H9 (cell line): ENCODE data around the gene CDK5R2. TPM values are rescaled to one million over a fixed set of nuclear protein-coding genes. Genes with fewer than 3 reads are reported as not detected.

Source experiments
- DNase-seq: peaks from one replicate; pipeline ENCODE4 v3.0.0-alpha.2; 2017
- H2AFZ ChIP-seq: one replicate; pipeline ENCODE4 v1.6.1; 2013; ENCODE audit warnings: mild to moderate bottlenecking, low read length, control low read depth, moderate library complexity
- H2AK5ac ChIP-seq: 2 replicates; pipeline ENCODE4 v1.6.1; 2013; ENCODE audit warnings: low read length, control low read depth, mixed read lengths; ENCODE audit not compliant: insufficient read length
- H2BK120ac ChIP-seq: one replicate; pipeline ENCODE4 v1.6.1; 2013; ENCODE audit warnings: low read depth, mild to moderate bottlenecking, low read length, control low read depth, inconsistent platforms; ENCODE audit not compliant: poor library complexity, severe bottlenecking
- H2BK12ac ChIP-seq: 2 replicates; pipeline ENCODE4 v1.6.1; 2013; ENCODE audit warnings: low read length, control low read depth, mixed read lengths, low read depth; ENCODE audit not compliant: insufficient read length
- H2BK15ac ChIP-seq: 2 replicates; pipeline ENCODE4 v1.6.1; 2013; ENCODE audit warnings: low read depth, low read length, control low read depth
- H2BK20ac ChIP-seq: one replicate; pipeline ENCODE4 v1.6.1; 2013; ENCODE audit warnings: low read depth, mild to moderate bottlenecking, low read length, control low read depth, inconsistent platforms; ENCODE audit not compliant: poor library complexity, severe bottlenecking
- H2BK5ac ChIP-seq: 2 replicates; pipeline ENCODE4 v1.6.1; 2013; ENCODE audit warnings: low read length, control low read depth, mixed read lengths; ENCODE audit not compliant: insufficient read length
- H3K14ac ChIP-seq: 2 replicates; pipeline ENCODE4 v1.6.1; 2013; ENCODE audit warnings: low read length, control low read depth; ENCODE audit not compliant: insufficient read depth
- H3K18ac ChIP-seq: 2 replicates; pipeline ENCODE4 v1.6.1; 2013; ENCODE audit warnings: low read depth, mild to moderate bottlenecking, mixed read lengths, low read length, control low read depth; ENCODE audit not compliant: insufficient read length
- H3K23ac ChIP-seq: 2 replicates; pipeline ENCODE4 v1.6.1; 2013; ENCODE audit warnings: low read length, control low read depth, mixed read lengths, low read depth; ENCODE audit not compliant: insufficient read length
- H3K23me2 ChIP-seq: 2 replicates; pipeline ENCODE4 v1.6.1; 2013; ENCODE audit warnings: low read depth, mild to moderate bottlenecking, mixed read lengths, low read length, control low read depth; ENCODE audit not compliant: insufficient read length, poor library complexity, severe bottlenecking
- H3K27ac ChIP-seq: 2 replicates; pipeline ENCODE4 v1.5.1; 2013; ENCODE audit warnings: low read length, control low read depth, mixed read lengths, low read depth; ENCODE audit not compliant: insufficient read length
- H3K27me3 ChIP-seq: 2 replicates; pipeline ENCODE4 v1.6.1; 2013; ENCODE audit warnings: low read length, control low read depth, inconsistent platforms; ENCODE audit not compliant: insufficient read depth
- H3K4ac ChIP-seq: 2 replicates; pipeline ENCODE4 v1.6.1; 2013; ENCODE audit warnings: low read depth, mild to moderate bottlenecking, control low read depth, inconsistent platforms, low read length, moderate library complexity
- H3K4me1 ChIP-seq: 2 replicates; pipeline ENCODE4 v1.6.1; 2013; ENCODE audit warnings: low read length, control low read depth, inconsistent platforms; ENCODE audit not compliant: insufficient read depth
- H3K4me2 ChIP-seq: 2 replicates; pipeline ENCODE4 v1.6.1; 2013; ENCODE audit warnings: low read length, control low read depth, mixed read lengths; ENCODE audit not compliant: insufficient read length, insufficient read depth
- H3K56ac ChIP-seq: 2 replicates; pipeline ENCODE4 v1.6.1; 2013; ENCODE audit warnings: low read depth, mild to moderate bottlenecking, mixed read lengths, low read length, control low read depth; ENCODE audit not compliant: insufficient read length
- H3K79me1 ChIP-seq: 2 replicates; pipeline ENCODE4 v1.6.1; 2013; ENCODE audit warnings: low read depth, mild to moderate bottlenecking, moderate library complexity, low read length, control low read depth, inconsistent platforms; ENCODE audit not compliant: insufficient read depth, poor library complexity, severe bottlenecking
- H3K79me2 ChIP-seq: 2 replicates; pipeline ENCODE4 v1.6.1; 2013; ENCODE audit warnings: low read length, control low read depth, inconsistent platforms; ENCODE audit not compliant: insufficient read depth
- H3K9ac ChIP-seq: 2 replicates; pipeline ENCODE4 v1.6.1; 2013; ENCODE audit warnings: low read length, control low read depth, mixed read lengths; ENCODE audit not compliant: insufficient read length; ENCODE audit errors: extremely low read depth
- H3K9me3 ChIP-seq: one replicate; pipeline ENCODE4 v1.6.1; 2013; ENCODE audit warnings: low read depth, low read length, inconsistent platforms; ENCODE audit not compliant: control insufficient read depth
- H3T11ph ChIP-seq: one replicate; pipeline ENCODE4 v1.6.1; 2013; ENCODE audit warnings: mild to moderate bottlenecking, low read length, control low read depth, inconsistent platforms
- H4K20me1 ChIP-seq: one replicate; pipeline ENCODE4 v1.6.1; 2013; ENCODE audit not compliant: control insufficient read depth, insufficient read length, insufficient read depth
- H4K5ac ChIP-seq: 2 replicates; pipeline ENCODE4 v1.6.1; 2013; ENCODE audit warnings: low read depth, mild to moderate bottlenecking, mixed read lengths, low read length, control low read depth; ENCODE audit not compliant: insufficient read length
- H4K8ac ChIP-seq: replicated peaks from 2 replicates; pipeline ENCODE4 v1.6.1; 2013; ENCODE audit warnings: low read length, control low read depth, mixed read lengths, low read depth; ENCODE audit not compliant: insufficient read length
- H4K91ac ChIP-seq: 2 replicates; pipeline ENCODE4 v1.6.1; 2013; ENCODE audit warnings: low read depth, mild to moderate bottlenecking, moderate library complexity, mixed read lengths, low read length, control low read depth; ENCODE audit not compliant: insufficient read length
- H3K27ac Mint-ChIP-seq, 3 experiments: 2 replicates in 2 of 3; 3 replicates in 1 of 3; pipeline ENCODE4 v1.8.0; 2020 to 2021; ENCODE audit warnings: mixed read lengths in 3 of 3, mild to moderate bottlenecking in 1 of 3, moderate library complexity in 1 of 3
- H3K27me3 Mint-ChIP-seq: 2 replicates; pipeline ENCODE4 v1.8.0; 2021; ENCODE audit warnings: low read depth, mild to moderate bottlenecking, moderate library complexity, mixed read lengths
- H3K36me3 Mint-ChIP-seq, 3 experiments: 2 replicates in 2 of 3; 3 replicates in 1 of 3; pipeline ENCODE4 v1.8.0; 2020 to 2021; ENCODE audit warnings: low read depth in 3 of 3, mixed read lengths in 3 of 3; ENCODE audit not compliant: insufficient read depth in 1 of 3
- H3K4me1 Mint-ChIP-seq, 2 experiments: 2 replicates each; pipeline ENCODE4 v1.8.0; 2020; ENCODE audit warnings: mixed read lengths in 2 of 2
- H3K4me3 Mint-ChIP-seq, 2 experiments: 2 replicates in 1 of 2; 3 replicates in 1 of 2; pipeline ENCODE4 v1.8.0; 2020 to 2021; ENCODE audit warnings: mild to moderate bottlenecking in 2 of 2, mixed read lengths in 2 of 2, moderate library complexity in 1 of 2
- H3K9me3 Mint-ChIP-seq, 2 experiments: 2 replicates in 1 of 2; 3 replicates in 1 of 2; pipeline ENCODE4 v1.8.0; 2020; ENCODE audit warnings: mild to moderate bottlenecking in 2 of 2, mixed read lengths in 2 of 2, moderate library complexity in 1 of 2
- WGBS: extraction: QIAGEN DNeasy Blood & Tissue Kit; methylation state at CpG from one replicate; pipeline ENCODE4 v1.1.7; 2013; ENCODE audit warnings: missing lambda C conversion rate, low lambda C conversion rate, mixed read lengths; ENCODE audit not compliant: insufficient read length; ENCODE audit errors: extremely low coverage; 5-methylcytosine and 5-hydroxymethylcytosine counted together
- microRNA-seq: library from miRNA; unstranded; fragments of <30 nt; microRNA quantifications from one replicate; pipeline ENCODE4, GENCODE V29; 2020; ENCODE audit warnings: borderline microRNAs expressed
- total RNA-seq: library from RNA; stranded (reverse); gene quantifications from 2 replicates; pipeline ENCODE4 v1.2.1, GENCODE V29; 2021
- TF ChIP-seq, protein P1 (sequence below): fragments of 200-600 bp; sonication (generic); conservative IDR thresholded peaks from 3 replicates; pipeline ENCODE4 v1.8.0; 2021; ENCODE audit warnings: antibody characterized with exemption, mild to moderate bottlenecking

CDK5R2 gene
- total RNA-seq, 1 experiment from 2014 or later, result 0.26 TPM

DNA sequence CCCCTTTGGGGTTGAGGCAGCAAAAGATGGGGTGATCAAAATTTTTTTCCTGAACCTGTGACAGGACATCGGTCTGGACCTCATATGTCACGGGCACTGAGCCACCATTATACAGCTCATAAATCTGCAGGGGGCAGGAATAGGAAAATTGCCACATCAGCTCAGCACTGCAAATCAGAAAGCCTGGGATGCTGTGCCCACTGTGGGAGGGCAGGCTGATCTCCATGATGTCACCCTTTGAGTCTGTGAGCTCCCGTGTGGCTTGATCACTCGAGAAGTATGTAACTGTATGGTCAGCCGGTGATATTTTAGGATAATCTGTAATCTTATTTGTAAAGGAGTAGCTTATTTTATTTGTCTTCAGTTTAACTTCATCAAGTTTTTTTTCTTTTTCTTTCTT lies 51.4 kb downstream of the CDK5R2 start:
- Histone ChIP-seq H3K14ac (no peak overlapping the region), H2AFZ (no peak overlapping the region), H4K5ac (no peak overlapping the region), H4K91ac (no peak overlapping the region), H3K23ac (no peak overlapping the region), H2BK12ac (no peak overlapping the region), H3K79me1 (no peaks in the 10 kb centered on the region), H3K9ac (no peak overlapping the region), H3K27me3 (peaks cover 2% of the 10 kb centered on the region; the same call in 1 of the 2 replicates), H3T11ph (no peak overlapping the region), H3K9me3 (no peaks in the 10 kb centered on the region), H3K4me1 (no peaks in the 10 kb centered on the region), H3K18ac (no peak overlapping the region), H3K79me2 (no peaks in the 10 kb centered on the region), H4K8ac (no peak overlapping the region), H3K23me2 (no peaks in the 10 kb centered on the region), H3K27ac (no peak overlapping the region), H4K20me1 (no peaks in the 10 kb centered on the region), H2AK5ac (no peak overlapping the region), H2BK5ac (no peak overlapping the region), H3K4ac (no peak overlapping the region), H2BK15ac (no peak overlapping the region), H3K4me2 (no peak overlapping the region), H3K56ac (no peak overlapping the region), H2BK120ac (no peak overlapping the region), H2BK20ac (no peak overlapping the region)
- DNase-seq, result no peak
- Mint-ChIP-seq H3K9me3 (no peaks in the 10 kb centered on the region; a peak in 1 of 5 replicates), H3K4me1 (no peaks in the 10 kb centered on the region), H3K27me3 (peaks cover 80% of the 10 kb centered on the region), H3K36me3 (no peaks in the 10 kb centered on the region), H3K4me3 (no peak overlapping the region), H3K27ac (no peak overlapping the region)
- TF ChIP-seq, protein P1, sequence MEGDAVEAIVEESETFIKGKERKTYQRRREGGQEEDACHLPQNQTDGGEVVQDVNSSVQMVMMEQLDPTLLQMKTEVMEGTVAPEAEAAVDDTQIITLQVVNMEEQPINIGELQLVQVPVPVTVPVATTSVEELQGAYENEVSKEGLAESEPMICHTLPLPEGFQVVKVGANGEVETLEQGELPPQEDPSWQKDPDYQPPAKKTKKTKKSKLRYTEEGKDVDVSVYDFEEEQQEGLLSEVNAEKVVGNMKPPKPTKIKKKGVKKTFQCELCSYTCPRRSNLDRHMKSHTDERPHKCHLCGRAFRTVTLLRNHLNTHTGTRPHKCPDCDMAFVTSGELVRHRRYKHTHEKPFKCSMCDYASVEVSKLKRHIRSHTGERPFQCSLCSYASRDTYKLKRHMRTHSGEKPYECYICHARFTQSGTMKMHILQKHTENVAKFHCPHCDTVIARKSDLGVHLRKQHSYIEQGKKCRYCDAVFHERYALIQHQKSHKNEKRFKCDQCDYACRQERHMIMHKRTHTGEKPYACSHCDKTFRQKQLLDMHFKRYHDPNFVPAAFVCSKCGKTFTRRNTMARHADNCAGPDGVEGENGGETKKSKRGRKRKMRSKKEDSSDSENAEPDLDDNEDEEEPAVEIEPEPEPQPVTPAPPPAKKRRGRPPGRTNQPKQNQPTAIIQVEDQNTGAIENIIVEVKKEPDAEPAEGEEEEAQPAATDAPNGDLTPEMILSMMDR, result no peak
- WGBS, result no CpG with 5 or more reads among the region's 5 CpGs

Small RNA genes lying within 50 kb of the gene (microRNA-seq; reads per million reads assigned to microRNA genes)
- 138 reads per million, percentile 77 among the genes with 10 or more reads in this experiment for gene MIR375

Other genes with a start within 250 kb of the CDK5R2 start
- 91.4 and 96.4 TPM in 2 replicates for gene TTLL4, start 248.8 kb upstream of the CDK5R2 start, total RNA-seq
- gene CYP27A1, start 177.5 kb upstream of the CDK5R2 start, total RNA-seq, result 3.1 and 3.4 TPM in 2 replicates
- gene PRKAG3, start 127.9 kb upstream of the CDK5R2 start, total RNA-seq, result not detected in 2 replicates
- gene WNT6, start 99.9 kb upstream of the CDK5R2 start, total RNA-seq, result not detected in 2 replicates
- not detected in 2 replicates for gene WNT10A, start 78.8 kb upstream of the CDK5R2 start, total RNA-seq
- not detected in 2 replicates for gene FEV, start 25.5 kb downstream of the CDK5R2 start, total RNA-seq
- not detected in 2 replicates for gene CRYBA2, start 33.8 kb downstream of the CDK5R2 start, total RNA-seq
- gene CFAP65, start 81.8 kb downstream of the CDK5R2 start, total RNA-seq, result 0.18 and 0.20 TPM in 2 replicates
- 0.11 TPM in 1 of 2 replicates, not detected in the other for gene IHH, start 101.3 kb downstream of the CDK5R2 start, total RNA-seq
- 19.7 and 20.8 TPM in 2 replicates for gene NHEJ1, start 201.1 kb downstream of the CDK5R2 start, total RNA-seq
- gene SLC23A3, start 210.4 kb downstream of the CDK5R2 start, total RNA-seq, result 1.2 and 1.9 TPM in 2 replicates
- gene CNPPD1, start 217.3 kb downstream of the CDK5R2 start, total RNA-seq, result 33.0 and 36.4 TPM in 2 replicates
- gene RETREG2, start 218.6 kb downstream of the CDK5R2 start, total RNA-seq, result 46.7 and 48.0 TPM in 2 replicates
- gene ZFAND2B, start 247.1 kb downstream of the CDK5R2 start, total RNA-seq, result 15.9 and 16.4 TPM in 2 replicates